Pulmonary artery endothelial cell (primary cell): ENCODE results near the gene ASIC3. TPM values are rescaled to one million over a fixed set of nuclear protein-coding genes. Genes with fewer than 3 reads are reported as not detected.

Source experiments
- DNase-seq: peaks from one replicate; pipeline ENCODE4 v3.0.0-alpha.2; 2011; ENCODE audit warnings: low read depth, low spot score
- total RNA-seq: library from RNA; depleted of rRNA; stranded (reverse); fragments of >200 nt; gene quantifications from 2 replicates; pipeline ENCODE4 v1.2.3, GENCODE V29; 2014

Gene ASIC3
- total RNA-seq, 1 donor from 2014 or later = 0.07 TPM

- no peak for DNase-seq
Observed at GRCh38 chr7:151070574-151070960, 22.2 kb downstream of the ASIC3 start.

GRCh38 chr7:151071032-151071866, 22.9 kb downstream of the ASIC3 start:
- DNase-seq = no peak

GRCh38 chr7:151073990-151074389, 25.7 kb downstream of the ASIC3 start:
- no peak for DNase-seq

GRCh38 chr7:151074817-151075661, 26.7 kb downstream of the ASIC3 start:
- DNase-seq = no peak

- DNase-seq = no peak
Observed at GRCh38 chr7:151075662-151075971, 27.3 kb downstream of the ASIC3 start.

GRCh38 chr7:151075978-151076426, 27.7 kb downstream of the ASIC3 start:
- no peak for DNase-seq

GRCh38 chr7:151076863-151077704, 28.8 kb downstream of the ASIC3 start:
- no peak for DNase-seq

GRCh38 chr7:151077705-151078232, 29.4 kb downstream of the ASIC3 start:
- DNase-seq = no peak

GRCh38 chr7:151078233-151079040, 30.1 kb downstream of the ASIC3 start:
- DNase-seq = no peak

- no peak for DNase-seq
Observed at GRCh38 chr7:151079199-151079910, 31.0 kb downstream of the ASIC3 start.

GRCh38 chr7:151080067-151080521, 31.8 kb downstream of the ASIC3 start:
- no peak for DNase-seq

- DNase-seq = peak; percentile 71
Observed at GRCh38 chr7:151080522-151081169, 32.3 kb downstream of the ASIC3 start, which contains the start of gene FASTK. Gene FASTK, minus strand, starts transcription at chr7:151080809. Its CDS starts 43 bp downstream, at chr7:151080766.

GRCh38 chr7:151081170-151082101, 33.1 kb downstream of the ASIC3 start:
- DNase-seq = no peak

GRCh38 chr7:151082141-151083070, 34.1 kb downstream of the ASIC3 start:
- no peak for DNase-seq

- DNase-seq = no peak
Observed at GRCh38 chr7:151083071-151083823, 34.9 kb downstream of the ASIC3 start, which contains the start of gene TMUB1. Gene TMUB1, minus strand, starts transcription at chr7:151083493. Its CDS starts 930 bp downstream, at chr7:151082563.

GRCh38 chr7:151083824-151084160, 35.5 kb downstream of the ASIC3 start:
- DNase-seq = no peak
